Coronary artery (tissue), 2 donors: ENCODE results near the gene PCDH18.

Source experiments
- DNase-seq: peaks from one replicate; pipeline ENCODE4 v3.0.0-alpha.2; 2017; ENCODE audit warnings: low spot score
- H3K27ac ChIP-seq, 2 donors: fragments of 200-600 bp; sonication (generic); one replicate each; pipeline ENCODE4 v1.5.1; 2016 to 2019
- H3K4me3 ChIP-seq: fragments of 200-600 bp; sonication (generic); 2 replicates; pipeline ENCODE4 v1.5.1; 2016; ENCODE audit warnings: mild to moderate bottlenecking, moderate library complexity
- CTCF ChIP-seq: fragments of 200-600 bp; sonication (generic); IDR thresholded peaks from one replicate; pipeline ENCODE4 v1.5.1; 2019; ENCODE audit warnings: antibody characterized with exemption

Gene PCDH18

GRCh38 chr4:137531986-137532868 is at the start of gene PCDH18:
Gene PCDH18 (minus strand): TSS chr4:137532494. CDS start chr4:137532088, 406 bp downstream.
- H3K4me3 ChIP-seq = peak within 1 kb of the TSS; percentile 84
- TF ChIP-seq CTCF = no peak
- DNase-seq = peak; percentile 94
- peak within 1 kb of the TSS; percentile 88 to 94 for H3K27ac ChIP-seq

- no peak for TF ChIP-seq CTCF
- no peak overlapping the region for H3K4me3 ChIP-seq
- no peak overlapping the region for H3K27ac ChIP-seq
- no peak for DNase-seq
These were observed 44.2 kb upstream of the PCDH18 start for GRCh38 chr4:137576446-137576845.

GRCh38 chr4:137572647-137573046 is 40.4 kb upstream of the PCDH18 start:
- TF ChIP-seq CTCF = no peak
- H3K27ac ChIP-seq = no peak overlapping the region
- no peak for DNase-seq
- H3K4me3 ChIP-seq = no peak overlapping the region

- no peak overlapping the region for H3K27ac ChIP-seq
- no peak for DNase-seq
- no peak for TF ChIP-seq CTCF
- no peak overlapping the region for H3K4me3 ChIP-seq
These were observed 39.9 kb upstream of the PCDH18 start for GRCh38 chr4:137572163-137572562.

GRCh38 chr4:137559801-137560200 is 27.5 kb upstream of the PCDH18 start:
- H3K27ac ChIP-seq = no peak overlapping the region
- no peak overlapping the region for H3K4me3 ChIP-seq
- no peak for DNase-seq
- TF ChIP-seq CTCF = no peak

GRCh38 chr4:137558951-137559350 is 26.7 kb upstream of the PCDH18 start:
- no peak overlapping the region for H3K4me3 ChIP-seq
- H3K27ac ChIP-seq = no peak overlapping the region
- DNase-seq = no peak
- no peak for TF ChIP-seq CTCF

- TF ChIP-seq CTCF = no peak
- peak overlapping the region in 1 of 2 donors; percentile 45 for H3K27ac ChIP-seq
- no peak overlapping the region for H3K4me3 ChIP-seq
- DNase-seq = no peak
These were observed 13.2 kb upstream of the PCDH18 start for GRCh38 chr4:137545461-137545861.
